Duodenal mucosa (tissue), 2 donors: ENCODE results near the gene CCR7.

ENCODE experiments used
- H3K27ac ChIP-seq: one replicate; pipeline ENCODE4 v1.7.0; 2013; ENCODE audit warnings: low read depth, low read length
- H3K27me3 ChIP-seq, 2 donors: one replicate each; pipeline ENCODE4 v1.7.0; 2013; ENCODE audit warnings: low read length in 2 of 2, control low read depth in 1 of 2; ENCODE audit not compliant: insufficient read depth in 2 of 2, control insufficient read depth in 1 of 2
- H3K36me3 ChIP-seq, 2 donors: one replicate each; pipeline ENCODE4 v1.7.0; 2013; ENCODE audit warnings: low read length in 2 of 2, control low read depth in 1 of 2; ENCODE audit not compliant: insufficient read depth in 2 of 2, control insufficient read depth in 1 of 2
- H3K4me1 ChIP-seq, 2 donors: one replicate each; pipeline ENCODE4 v1.7.0; 2013; ENCODE audit warnings: low read length in 2 of 2, control low read depth in 1 of 2; ENCODE audit not compliant: insufficient read depth in 2 of 2, control insufficient read depth in 1 of 2
- H3K4me3 ChIP-seq, 2 donors: one replicate each; pipeline ENCODE4 v1.7.0; 2013; ENCODE audit warnings: low read length in 2 of 2, low read depth in 1 of 2
- H3K9ac ChIP-seq, 2 donors: one replicate each; pipeline ENCODE4 v1.7.0; 2013; ENCODE audit warnings: low read length in 2 of 2, low read depth in 1 of 2
- H3K9me3 ChIP-seq, 2 donors: one replicate each; pipeline ENCODE4 v1.7.0; 2013; ENCODE audit warnings: low read length in 2 of 2, control low read depth in 1 of 2; ENCODE audit not compliant: control insufficient read depth in 1 of 2

Gene CCR7

GRCh38 chr17:40555296-40556190 lies 9.7 kb downstream of the CCR7 start:
- Histone ChIP-seq H3K9ac (no peak overlapping the region), H3K4me1 (peaks cover 33 to 39% of the 10 kb centered on the region in 2 donors), H3K9me3 (no peaks in the 10 kb centered on the region), H3K4me3 (no peak overlapping the region), H3K27me3 (peaks cover 0 to 3% of the 10 kb centered on the region in 2 donors), H3K27ac (no peak overlapping the region), H3K36me3 (no peaks in the 10 kb centered on the region)

- H3K27ac ChIP-seq = no peak overlapping the region
- no peak overlapping the region for H3K9ac ChIP-seq
- no peaks in the 10 kb centered on the region for H3K36me3 ChIP-seq
- peaks cover 25 to 35% of the 10 kb centered on the region in 2 donors for H3K4me1 ChIP-seq
- H3K9me3 ChIP-seq = no peaks in the 10 kb centered on the region
- peaks cover 0 to 3% of the 10 kb centered on the region in 2 donors for H3K27me3 ChIP-seq
- H3K4me3 ChIP-seq = no peak overlapping the region
These were observed 10.5 kb downstream of the CCR7 start for GRCh38 chr17:40554646-40555295.

- Histone ChIP-seq H3K27me3 (peaks cover 0 to 3% of the 10 kb centered on the region in 2 donors), H3K36me3 (no peaks in the 10 kb centered on the region), H3K9me3 (no peaks in the 10 kb centered on the region), H3K4me3 (peak overlapping the region in 1 of 2 donors; percentile 34), H3K4me1 (peaks cover 28 to 40% of the 10 kb centered on the region in 2 donors), H3K27ac (peak overlapping the region; percentile 74), H3K9ac (peak overlapping the region in 1 of 2 donors; percentile 47)
These were observed 11.4 kb downstream of the CCR7 start for GRCh38 chr17:40553694-40554534.

GRCh38 chr17:40552806-40553693 lies 12.2 kb downstream of the CCR7 start:
- Histone ChIP-seq H3K4me1 (peaks cover 37 to 47% of the 10 kb centered on the region in 2 donors), H3K27me3 (peaks cover 0 to 3% of the 10 kb centered on the region in 2 donors), H3K4me3 (peak overlapping the region in 1 of 2 donors; percentile 34), H3K9ac (no peak overlapping the region), H3K36me3 (no peaks in the 10 kb centered on the region), H3K9me3 (no peaks in the 10 kb centered on the region), H3K27ac (peak overlapping the region; percentile 74)

GRCh38 chr17:40551879-40552768 lies 13.1 kb downstream of the CCR7 start:
- Histone ChIP-seq H3K4me3 (no peak overlapping the region), H3K9ac (no peak overlapping the region), H3K27me3 (peaks cover 0 to 3% of the 10 kb centered on the region in 2 donors), H3K27ac (peak overlapping the region; percentile 74), H3K4me1 (peaks cover 42 to 44% of the 10 kb centered on the region in 2 donors), H3K36me3 (no peaks in the 10 kb centered on the region), H3K9me3 (no peaks in the 10 kb centered on the region)

GRCh38 chr17:40551091-40551878 lies 14.0 kb downstream of the CCR7 start:
- H3K4me3 ChIP-seq = no peak overlapping the region
- peaks cover 44% of the 10 kb centered on the region in 2 donors for H3K4me1 ChIP-seq

GRCh38 chr17:40550608-40551007 lies 14.7 kb downstream of the CCR7 start:
- Histone ChIP-seq H3K9me3 (no peaks in the 10 kb centered on the region), H3K4me1 (peaks cover 44% of the 10 kb centered on the region in 2 donors), H3K27ac (peak overlapping the region; percentile 45), H3K9ac (no peak overlapping the region), H3K36me3 (no peaks in the 10 kb centered on the region), H3K27me3 (no peaks in the 10 kb centered on the region), H3K4me3 (no peak overlapping the region)

More at GRCh38 chr17:40551091-40551878, 14.0 kb downstream of the CCR7 start:
- Histone ChIP-seq H3K27me3 (no peaks in the 10 kb centered on the region), H3K36me3 (no peaks in the 10 kb centered on the region), H3K9me3 (no peaks in the 10 kb centered on the region), H3K9ac (no peak overlapping the region), H3K27ac (peak overlapping the region; percentile 45)

GRCh38 chr17:40548982-40549685 lies 16.1 kb downstream of the CCR7 start:
- H3K9me3 ChIP-seq = no peaks in the 10 kb centered on the region
- H3K4me1 ChIP-seq = peaks cover 34 to 35% of the 10 kb centered on the region in 2 donors
- no peaks in the 10 kb centered on the region for H3K36me3 ChIP-seq
- H3K27me3 ChIP-seq = no peaks in the 10 kb centered on the region
- peak overlapping the region in 1 of 2 donors; percentile 12 for H3K9ac ChIP-seq
- H3K4me3 ChIP-seq = no peak overlapping the region
- H3K27ac ChIP-seq = peak overlapping the region; percentile 39
